Stromal cell of bone marrow (primary cell): ENCODE results near the gene DSCAML1.

Experiments used
- DNase-seq: peaks from one replicate; pipeline ENCODE4 v3.0.0-alpha.2; 2012; ENCODE audit warnings: low read depth

DSCAML1 gene

DNA sequence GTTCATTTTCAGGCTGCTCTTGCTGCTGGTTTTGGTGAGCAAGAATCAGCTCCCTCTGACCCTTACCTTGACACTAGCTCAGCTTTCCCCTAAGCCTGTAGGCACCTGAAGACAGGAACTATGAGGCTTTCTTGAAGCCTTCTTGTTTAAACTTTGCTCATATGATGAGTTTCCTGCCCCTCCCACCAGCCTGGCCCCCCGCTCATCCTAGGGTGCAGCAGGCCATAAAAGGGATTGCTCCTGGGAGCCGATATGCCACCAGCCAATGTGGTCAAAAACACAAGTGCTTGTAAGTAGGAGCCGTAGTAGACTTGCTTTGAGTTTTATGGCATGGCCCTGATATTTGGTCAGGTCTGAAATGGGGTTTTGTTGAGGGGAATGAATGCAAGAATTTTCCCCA lies 164.7 kb downstream of the DSCAML1 start:
- no peak for DNase-seq

DNA sequence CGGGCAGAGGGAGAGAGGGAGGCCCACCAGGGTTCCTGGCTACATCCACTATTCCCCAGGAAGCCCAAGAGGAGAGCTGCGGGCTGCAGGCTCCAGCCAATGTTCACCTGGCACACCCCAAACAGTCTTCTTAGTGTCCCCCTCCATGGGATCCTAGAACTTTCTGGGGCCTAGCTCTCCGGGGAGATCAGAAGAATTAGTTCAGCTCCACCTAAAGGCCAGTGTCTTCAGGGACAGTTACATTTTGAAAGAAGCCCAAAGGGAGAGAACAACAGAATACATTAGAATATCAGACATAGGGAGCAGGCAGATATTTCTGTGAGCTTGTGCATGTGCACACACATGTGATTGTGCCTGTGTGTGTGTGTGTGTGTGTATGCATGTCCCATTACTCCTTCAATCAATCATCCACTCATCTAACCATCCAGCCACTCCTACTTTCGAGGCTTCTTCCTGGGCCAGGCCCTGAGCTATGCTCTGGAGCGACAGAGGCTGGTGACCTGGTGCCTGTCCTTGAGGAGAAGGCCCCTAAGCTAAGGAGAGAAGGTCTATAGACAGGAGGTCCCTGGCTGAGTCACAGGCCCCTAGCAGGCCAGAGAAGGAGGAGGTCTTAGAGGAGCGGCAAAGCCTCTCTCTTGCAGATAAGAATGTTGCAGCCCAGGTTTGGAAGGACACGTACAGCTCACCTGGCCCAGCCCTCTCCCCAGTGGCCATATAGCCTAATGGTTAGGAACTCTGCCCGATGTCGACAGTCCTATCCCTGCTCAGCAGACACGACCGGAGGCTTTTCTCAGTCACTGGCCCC lies 165.5 kb downstream of the DSCAML1 start:
- no peak for DNase-seq

DNA sequence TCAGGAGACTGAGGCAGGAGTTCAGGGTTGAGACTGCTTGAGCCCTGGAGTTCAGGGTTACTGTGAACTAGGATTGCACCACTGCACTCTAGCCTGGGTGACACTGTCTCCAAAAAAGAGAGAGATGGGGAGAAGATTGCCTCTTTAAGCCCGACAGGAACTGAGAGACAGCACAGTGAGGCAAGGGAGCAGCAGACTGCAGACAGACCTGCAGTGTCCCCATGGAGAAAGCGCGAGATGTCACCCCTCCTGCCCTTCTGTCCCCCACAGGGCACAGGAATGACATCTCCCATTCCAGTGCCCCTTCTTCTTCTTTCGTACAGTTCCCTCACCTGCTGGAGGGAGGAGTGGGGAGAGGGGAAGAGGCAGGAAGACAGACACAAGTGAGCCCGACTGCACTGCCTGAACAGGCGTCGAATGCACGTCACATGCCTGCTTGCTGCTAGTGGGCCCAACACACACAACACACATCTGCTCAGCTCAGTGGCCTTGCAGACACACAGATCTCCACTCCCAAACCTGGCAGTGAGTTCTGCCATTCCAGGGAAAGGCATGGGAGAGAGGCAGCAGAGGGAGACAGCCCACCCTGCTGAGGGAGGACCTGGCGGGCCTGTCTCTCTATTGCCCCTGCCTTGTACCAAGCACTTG lies 167.0 kb downstream of the DSCAML1 start:
- DNase-seq: no peak

GRCh38 chr11:117629146-117629545 lies 167.9 kb downstream of the DSCAML1 start:
- DNase-seq: no peak

DNA sequence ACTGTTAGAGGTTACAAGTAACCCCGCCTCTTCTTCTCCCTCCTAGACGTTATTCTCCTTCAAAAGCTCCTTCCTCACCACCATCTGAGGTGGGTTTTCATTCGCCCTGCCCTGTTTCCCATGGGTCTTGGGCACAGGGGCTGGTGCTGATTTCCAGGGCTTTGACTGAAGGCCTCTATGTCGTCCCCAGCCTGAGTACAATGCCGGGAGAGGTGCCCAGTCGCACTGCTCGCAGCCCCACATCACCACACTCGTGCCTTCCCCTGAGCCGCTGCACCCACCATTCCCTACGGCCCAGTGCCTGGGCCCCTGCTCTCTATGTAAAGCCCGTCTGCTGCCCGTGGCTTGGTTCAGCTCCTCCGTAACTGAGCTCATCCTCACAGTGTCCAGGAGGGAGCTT lies 169.8 kb downstream of the DSCAML1 start:
- DNase-seq: no peak

- DNase-seq: no peak
Observed at GRCh38 chr11:117626576-117626975, 170.4 kb downstream of the DSCAML1 start.

DNA sequence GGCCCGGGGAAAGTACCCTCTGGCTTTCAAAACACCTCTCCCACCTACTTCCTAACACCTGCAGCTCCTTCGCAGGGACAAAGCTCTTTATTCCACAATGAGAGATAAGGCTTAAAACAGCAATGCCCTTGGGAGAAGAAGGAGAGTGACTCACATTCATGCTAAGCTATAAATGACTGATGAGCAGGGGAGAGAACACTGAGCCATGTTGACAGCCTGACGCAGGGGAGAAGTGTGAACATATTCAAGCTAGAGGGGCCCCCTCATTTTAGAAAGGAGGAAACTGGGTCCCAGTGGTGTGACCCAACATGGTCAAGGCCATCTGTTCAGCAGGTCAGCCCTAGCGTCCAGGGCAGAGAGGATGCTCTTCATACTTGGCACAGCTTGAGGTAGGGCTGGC lies 171.8 kb downstream of the DSCAML1 start:
- no peak for DNase-seq

DNA sequence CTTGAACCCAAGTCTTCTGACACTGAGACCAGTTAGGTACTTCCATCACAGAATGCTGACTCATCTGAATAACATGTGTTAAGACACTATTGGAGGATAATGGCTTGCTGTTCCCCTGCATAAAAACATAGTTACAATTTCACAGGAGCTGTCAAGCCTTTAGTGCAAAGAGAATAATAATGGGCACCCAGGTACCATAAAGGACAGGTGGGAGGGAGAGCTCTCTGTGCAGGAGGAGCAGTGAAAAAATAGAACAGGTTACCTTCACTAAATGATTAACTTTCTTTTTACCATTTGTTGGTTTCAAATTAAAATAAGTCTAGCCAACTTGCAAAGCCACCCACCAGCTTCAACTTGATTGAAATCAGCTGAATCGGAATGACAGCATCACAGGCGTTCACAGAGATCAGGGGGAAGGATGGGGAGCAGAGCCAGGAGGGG lies 173.2 kb downstream of the DSCAML1 start:
- no peak for DNase-seq

DNA sequence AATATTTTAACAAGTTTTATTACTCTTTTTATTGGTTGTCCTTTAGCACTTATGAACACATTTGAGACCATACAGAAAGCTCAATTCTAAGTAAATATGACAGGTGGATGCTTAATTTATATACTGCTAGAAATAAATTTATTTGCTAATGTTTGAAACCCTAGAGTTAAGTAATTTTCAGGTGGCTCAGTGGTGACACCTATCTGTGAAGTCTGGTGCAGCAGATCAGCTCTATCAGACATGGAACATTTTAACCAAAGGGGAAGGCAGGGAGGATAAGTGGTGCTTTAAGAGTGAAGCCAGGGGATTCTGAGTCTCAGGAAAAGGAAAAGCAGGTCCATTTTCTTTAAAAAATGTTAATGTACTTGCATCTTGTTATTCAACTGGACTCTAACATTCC lies 175.8 kb downstream of the DSCAML1 start:
- no peak for DNase-seq

DNA sequence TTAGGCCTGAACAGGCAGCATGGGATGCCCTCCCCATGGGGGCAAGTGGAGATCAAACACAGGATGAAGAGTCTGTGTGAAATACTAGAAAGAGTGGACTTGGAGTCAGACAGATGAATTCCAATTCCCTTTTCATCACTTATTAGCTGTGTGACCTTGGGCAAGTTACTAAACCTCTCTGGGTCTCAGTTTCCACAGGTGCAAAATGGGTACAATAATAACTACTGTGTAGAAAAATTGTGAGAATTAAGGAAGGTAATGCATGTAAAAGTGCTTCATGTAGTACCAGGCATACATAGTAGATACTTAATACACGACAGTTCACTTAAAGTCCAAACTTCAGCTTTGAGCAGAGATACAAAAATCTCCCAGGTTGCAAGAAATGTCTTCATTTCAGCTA lies 176.4 kb downstream of the DSCAML1 start:
- DNase-seq: no peak

GRCh38 chr11:117620086-117620485 lies 176.9 kb downstream of the DSCAML1 start:
- DNase-seq: no peak

GRCh38 chr11:117619661-117620060 lies 177.4 kb downstream of the DSCAML1 start:
- DNase-seq: no peak

GRCh38 chr11:117618982-117619355 lies 178.0 kb downstream of the DSCAML1 start:
- no peak for DNase-seq

- no peak for DNase-seq
Observed at GRCh38 chr11:117618302-117618981, 178.6 kb downstream of the DSCAML1 start.

DNA sequence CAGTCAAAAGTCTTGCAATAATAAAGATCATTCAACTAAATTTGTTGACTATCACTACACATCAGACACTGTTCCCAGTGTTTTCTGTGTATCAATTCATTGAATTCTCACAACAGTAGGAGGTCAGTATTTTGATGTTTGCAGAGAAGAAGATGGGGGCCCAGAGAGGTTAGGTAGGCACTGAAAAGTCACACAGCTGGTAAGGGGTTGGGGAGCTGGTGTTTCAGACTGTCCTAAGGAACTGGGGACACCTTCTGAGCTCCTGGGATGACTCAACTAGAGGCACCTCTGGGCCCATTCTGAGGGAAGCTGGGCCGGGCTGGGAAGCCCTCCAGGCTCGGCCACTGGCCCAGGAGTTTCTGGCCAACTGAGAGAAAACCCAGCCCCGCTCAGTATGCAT lies 180.0 kb downstream of the DSCAML1 start:
- DNase-seq: no peak

DNA sequence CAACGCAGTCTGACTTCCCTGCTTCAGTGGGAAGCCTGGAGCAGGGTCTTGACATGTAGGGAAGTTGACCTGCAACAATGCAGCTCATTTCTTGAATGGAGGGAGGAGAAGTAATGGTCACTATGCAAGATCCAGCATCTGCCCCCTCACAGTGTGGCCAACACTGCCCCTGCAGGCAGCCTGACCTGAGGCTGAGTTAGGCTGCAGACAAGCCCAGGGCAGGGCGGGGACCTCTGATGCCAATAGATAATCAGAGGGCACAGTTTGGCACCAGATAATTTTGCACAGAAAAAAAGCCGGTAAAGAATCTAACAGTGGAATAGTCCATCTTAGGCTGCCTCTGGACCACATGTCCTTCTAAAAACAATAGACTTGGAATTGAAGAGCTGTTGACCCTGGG lies 182.3 kb downstream of the DSCAML1 start:
- DNase-seq: no peak

DNA sequence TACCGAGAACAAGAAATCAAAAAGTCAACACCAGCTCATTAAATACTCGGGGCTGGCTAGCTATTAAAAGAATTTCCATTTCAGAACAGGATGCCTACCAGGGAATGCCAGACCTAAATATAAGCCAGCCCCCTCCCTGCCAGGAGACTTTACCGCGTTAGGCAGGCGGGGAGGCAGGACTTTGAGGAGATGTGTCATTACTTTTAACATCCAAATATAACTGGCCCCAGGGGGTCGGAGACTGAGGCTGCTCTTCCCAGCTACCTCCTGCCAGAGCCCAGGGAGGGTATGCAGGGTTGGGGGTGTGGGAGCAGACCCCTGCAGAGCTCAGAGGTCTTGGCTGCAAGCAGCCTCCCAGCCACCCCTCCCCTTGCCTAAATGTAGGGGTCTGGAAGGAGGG lies 183.5 kb downstream of the DSCAML1 start:
- DNase-seq: no peak

- no peak for DNase-seq
Observed at GRCh38 chr11:117612177-117612576, 184.8 kb downstream of the DSCAML1 start.

- no peak for DNase-seq
Observed at GRCh38 chr11:117610901-117611300, 186.1 kb downstream of the DSCAML1 start.

GRCh38 chr11:117610045-117610444 lies 187.0 kb downstream of the DSCAML1 start:
- DNase-seq: no peak

DNA sequence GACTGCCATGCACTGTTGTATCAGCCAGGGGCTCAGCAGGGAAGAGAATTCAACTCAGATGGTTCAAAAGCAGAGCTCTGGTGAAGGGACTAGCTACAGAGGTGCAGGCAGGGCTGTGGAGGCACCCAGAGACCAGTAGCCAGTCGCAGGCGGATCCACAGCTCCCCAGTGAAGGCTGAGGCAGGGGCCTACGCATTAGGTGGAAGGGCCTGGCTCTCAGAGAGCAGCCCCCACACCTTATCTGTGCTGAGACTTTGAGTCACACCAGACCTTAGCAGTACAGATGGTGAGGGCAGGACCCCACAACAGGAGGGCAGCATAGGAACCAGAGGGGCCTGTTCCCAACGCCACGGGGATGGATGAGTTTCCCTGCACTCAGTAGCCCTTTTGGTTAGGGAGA lies 189.6 kb downstream of the DSCAML1 start:
- DNase-seq: no peak

DNA sequence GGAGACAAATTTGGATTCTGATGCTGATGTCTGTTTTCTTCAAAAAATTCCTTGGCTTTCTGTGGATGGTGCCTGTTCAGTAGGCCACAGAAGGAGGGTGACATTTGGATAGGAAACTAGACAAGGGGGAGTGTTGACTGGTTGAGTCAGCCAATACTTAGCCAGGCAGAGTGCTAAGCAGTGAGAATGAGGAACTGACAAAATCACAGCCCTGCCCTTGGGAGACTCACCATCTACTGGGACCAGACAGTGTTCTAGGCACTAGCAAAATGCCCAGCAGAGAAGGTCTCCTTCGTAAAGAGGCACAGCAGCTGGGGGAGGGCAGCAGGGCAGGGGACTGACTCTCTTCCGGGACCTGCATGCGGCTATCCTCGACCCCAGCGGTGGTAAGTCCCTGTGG lies 190.2 kb downstream of the DSCAML1 start:
- no peak for DNase-seq

DNA sequence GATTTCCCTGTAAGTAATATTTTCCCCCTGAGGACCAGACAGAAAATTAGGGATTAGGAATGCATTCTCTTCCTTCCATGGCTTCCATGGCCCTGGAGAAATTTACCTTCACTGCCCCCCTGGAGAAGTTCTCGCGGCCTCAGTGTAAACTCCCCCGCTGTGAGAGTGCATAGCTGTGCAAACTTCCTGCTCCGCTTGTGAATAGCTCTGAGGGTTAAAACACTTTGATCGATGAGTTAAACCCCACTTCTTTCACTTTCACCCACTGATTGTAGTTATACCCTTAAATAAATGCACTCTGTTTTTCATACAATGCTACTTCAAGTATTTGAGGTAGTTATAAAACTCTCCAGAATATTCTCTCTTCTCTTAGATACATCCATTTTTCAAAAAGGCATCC lies 190.8 kb downstream of the DSCAML1 start:
- no peak for DNase-seq
